ENCODE data around the gene FAM234A.
"Not testable (repeated sequence)": the region's sequence is repeated elsewhere in the genome, so short reads cannot be mapped to it uniquely, and the experiment has no call there.

FAM234A gene

GRCh38 chr16:234468-235305 lies at the start of gene FAM234A:
Gene FAM234A (plus strand): TSS chr16:234821. CDS start chr16:254414, 19,593 bp downstream.
- DNase-seq: peak; percentile 90 to 93

DNA sequence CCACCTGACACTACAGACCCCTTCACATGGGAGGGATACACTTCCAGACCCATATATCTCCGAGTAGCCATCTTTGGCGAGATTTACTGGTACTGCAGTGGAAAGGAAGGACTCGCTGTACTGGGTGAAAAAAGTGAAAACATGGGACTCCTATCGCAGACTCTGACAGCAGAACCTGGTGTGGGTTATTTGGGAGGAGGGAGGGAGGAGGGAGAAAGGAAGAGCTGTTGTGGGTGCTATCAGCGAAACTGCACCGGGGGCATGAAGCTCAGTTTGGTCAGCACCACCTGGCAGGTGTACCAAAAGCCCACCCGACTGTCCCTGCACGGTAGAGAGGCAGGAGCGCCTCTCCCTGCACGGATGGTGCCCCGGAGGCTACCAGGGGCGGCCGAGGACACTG lies 49.4 kb upstream of the FAM234A start:
- DNase-seq: no peak

GRCh38 chr16:185691-186090 lies 48.9 kb upstream of the FAM234A start:
- no peak for DNase-seq

GRCh38 chr16:187330-187729 lies 47.3 kb upstream of the FAM234A start:
- no peak for DNase-seq

DNA sequence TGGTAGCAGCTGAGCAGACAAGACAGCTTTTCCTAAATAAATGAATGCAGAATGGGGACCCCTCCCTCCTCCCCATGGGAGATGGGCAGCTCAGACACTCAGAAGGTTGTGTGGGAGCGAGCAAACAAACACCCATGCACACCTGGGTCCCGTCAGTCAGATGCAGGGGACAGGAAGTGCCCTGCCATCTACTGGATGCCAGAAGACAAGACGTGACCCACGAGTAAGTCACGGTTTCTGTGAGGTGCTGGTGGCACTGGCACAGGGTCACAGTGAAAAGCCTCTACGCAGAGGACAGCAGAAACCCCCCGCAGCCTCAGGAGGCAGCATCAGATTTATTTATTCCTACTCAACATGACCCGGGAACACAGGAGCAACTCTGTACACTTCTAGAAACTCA lies 45.9 kb upstream of the FAM234A start:
- no peak for DNase-seq

- no peak for DNase-seq
Measured at GRCh38 chr16:189604-190186, 44.9 kb upstream of the FAM234A start.

- DNase-seq: no peak
Measured at GRCh38 chr16:191831-192230, 42.8 kb upstream of the FAM234A start.

- no peak for DNase-seq
Measured at GRCh38 chr16:192686-193085, 41.9 kb upstream of the FAM234A start.

GRCh38 chr16:193441-193840 lies 41.2 kb upstream of the FAM234A start:
- DNase-seq: no peak

GRCh38 chr16:194516-194915 lies 40.1 kb upstream of the FAM234A start:
- DNase-seq: no peak

DNA sequence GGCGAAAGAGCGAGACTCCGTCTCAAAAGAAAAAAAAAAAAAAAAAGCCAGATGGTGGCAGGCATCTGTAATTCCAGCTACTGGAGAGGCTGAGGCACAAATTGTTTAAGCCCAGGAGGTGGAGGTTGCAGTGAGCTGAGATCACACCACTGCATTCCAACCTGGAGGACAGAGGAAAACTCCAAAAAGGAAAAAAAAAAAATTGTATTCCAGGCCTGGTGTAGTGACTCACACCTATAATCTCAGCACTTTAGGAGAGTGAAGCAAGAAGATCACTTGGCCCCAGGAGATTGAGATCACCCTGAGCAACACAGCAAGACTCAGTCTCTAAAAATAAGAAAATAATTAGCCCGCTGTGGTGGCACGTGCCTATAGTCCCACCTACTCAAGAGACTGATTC lies 34.2 kb upstream of the FAM234A start:
- DNase-seq: no peak

GRCh38 chr16:203246-203645 lies 31.4 kb upstream of the FAM234A start:
- no peak for DNase-seq

- DNase-seq: not testable (repeated sequence)
Measured at GRCh38 chr16:204046-204445, 30.6 kb upstream of the FAM234A start.

DNA sequence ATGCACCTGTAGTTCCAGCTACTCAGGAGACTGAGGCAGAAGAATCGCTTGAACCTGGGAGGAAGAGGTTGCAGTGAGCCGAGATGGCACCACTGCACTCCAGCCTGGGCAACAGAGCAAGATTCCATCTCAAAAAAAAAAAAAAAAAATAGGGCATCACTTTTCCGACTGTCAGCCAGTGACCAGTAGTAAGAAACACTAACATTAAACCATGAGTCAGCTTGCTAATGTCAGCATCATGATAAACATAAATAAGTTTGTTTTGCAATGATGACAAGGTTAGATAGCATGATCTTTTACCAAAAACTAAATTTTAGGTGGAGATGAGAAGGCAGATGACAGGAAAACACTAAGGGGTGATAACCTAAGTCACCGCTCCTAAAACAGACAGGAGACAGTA lies 25.3 kb upstream of the FAM234A start:
- not testable (repeated sequence) for DNase-seq

- DNase-seq: not testable (repeated sequence)
Measured at GRCh38 chr16:211631-212180, 22.9 kb upstream of the FAM234A start.

DNA sequence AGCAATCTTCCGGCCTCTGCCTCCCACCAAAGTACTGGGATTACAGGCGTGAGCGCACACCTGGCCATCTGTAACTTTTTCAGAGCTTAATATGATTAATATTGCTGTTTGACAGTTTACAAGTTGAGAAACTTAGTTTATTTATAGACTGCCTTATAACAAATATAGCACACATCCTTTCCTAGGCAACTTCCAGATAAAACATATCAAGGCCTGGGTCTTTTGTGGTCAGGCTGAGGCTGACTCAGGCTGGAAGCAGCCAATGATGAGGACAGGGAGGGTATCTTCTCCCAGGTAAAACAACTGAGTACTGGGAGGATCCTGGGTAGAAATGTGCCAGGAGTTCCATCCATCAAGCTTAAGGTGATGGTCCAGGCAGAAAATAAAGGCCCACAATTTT lies 21.6 kb upstream of the FAM234A start:
- DNase-seq: no peak

DNA sequence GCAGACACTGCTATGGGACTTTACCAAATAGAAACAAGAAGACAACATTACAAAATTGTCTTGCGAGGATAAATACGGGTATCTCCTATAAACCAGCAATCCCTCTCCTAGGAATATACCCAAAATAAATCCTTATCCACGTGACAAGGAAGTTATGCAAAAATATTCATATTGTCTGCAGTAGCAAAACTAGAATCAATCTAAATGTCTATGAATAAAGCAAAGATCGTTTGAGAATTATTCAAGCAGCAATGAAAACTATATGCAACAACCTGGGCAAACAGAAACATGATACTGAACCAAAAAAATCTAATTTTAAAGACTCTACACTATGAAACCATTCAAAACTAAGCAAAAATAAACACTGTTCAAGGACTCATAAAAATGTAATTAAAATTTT lies 14.6 kb upstream of the FAM234A start:
- DNase-seq: no peak

GRCh38 chr16:228151-228851 lies 6.3 kb upstream of the FAM234A start:
- DNase-seq: no peak

DNA sequence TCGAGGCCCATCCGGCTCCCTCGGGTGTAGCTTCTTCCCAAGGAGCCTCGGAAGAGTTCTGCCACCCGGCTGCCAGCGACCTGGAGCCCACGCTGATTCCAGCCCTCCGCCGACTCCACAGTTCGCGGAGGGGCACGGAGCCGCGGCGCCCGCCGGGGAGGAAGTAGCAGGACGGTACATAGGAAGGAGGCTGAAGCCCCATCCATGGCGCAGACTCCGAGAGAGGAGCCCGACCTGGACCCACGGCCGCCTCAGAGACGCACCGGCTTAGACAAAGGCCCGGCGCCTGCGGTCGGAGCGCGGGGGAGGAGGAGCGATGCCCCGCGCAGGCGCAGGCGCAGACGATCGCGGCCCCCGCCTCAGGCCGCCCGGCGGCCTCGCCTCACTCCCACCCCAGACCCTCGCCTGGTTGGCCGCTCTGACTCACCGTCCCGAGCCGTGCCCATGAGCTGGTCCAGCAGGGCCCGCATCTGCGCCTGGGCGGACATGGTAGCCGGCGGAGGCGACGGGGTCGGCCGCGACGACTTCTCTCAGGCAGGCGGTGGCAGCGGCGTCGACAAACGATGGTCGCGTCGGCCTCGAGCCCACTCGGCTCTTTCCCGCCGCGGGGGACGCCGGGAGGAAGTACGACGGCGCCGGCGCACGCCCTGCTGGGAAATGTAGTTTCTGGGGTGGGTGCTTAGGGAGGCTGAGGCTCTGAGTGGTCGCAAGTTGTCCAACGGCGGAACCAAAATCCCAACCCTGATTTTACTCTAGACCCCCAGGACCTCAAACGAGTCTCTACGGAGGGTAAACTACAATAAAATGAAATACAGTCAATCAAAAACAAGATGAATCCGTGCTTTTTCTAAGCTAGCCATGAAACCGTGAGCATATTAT lies 5.5 kb upstream of the FAM234A start, which contains the start of gene LUC7L:
Gene LUC7L (minus strand): TSS at position 598 of the 879 bp plus-strand sequence. CDS start 110 bp downstream, at position 488.
- DNase-seq: peak; percentile 77 to 79

GRCh38 chr16:229731-230281 lies 4.8 kb upstream of the FAM234A start:
- no peak for DNase-seq

GRCh38 chr16:230351-230750 lies 4.3 kb upstream of the FAM234A start:
- DNase-seq: not testable (repeated sequence)

- no peak for DNase-seq
Measured at GRCh38 chr16:230949-231348, 3.7 kb upstream of the FAM234A start.
